ENCODE data around the gene CYP2C9. TPM values are rescaled to one million over a fixed set of nuclear protein-coding genes. Genes with fewer than 3 reads are reported as not detected.

The CYP2C9 gene
- polyA plus RNA-seq, 1 donor = not detected

GRCh38 chr10:95039281-95039680 lies 100.8 kb downstream of the CYP2C9 start:
- no peak for DNase-seq (ENCODE audit: low read depth)

Other genes starting within 250 kb of the CYP2C9 start
- not detected for gene CYP2C19, start 176.0 kb upstream of the CYP2C9 start, polyA plus RNA-seq (ENCODE audit: insufficient read length)
- gene CYP2C8, start 130.8 kb downstream of the CYP2C9 start, polyA plus RNA-seq (ENCODE audit: insufficient read length) = 0.82 TPM

All from forelimb muscle (tissue), 1 donor.